ENCODE results near the gene ARL14.

GRCh38 chr3:160719710-160720109, 42.8 kb downstream of the ARL14 start:
- TF ChIP-seq POLR2A (IDR thresholded peaks at IDR 0.05) (no peak), EP300 (IDR thresholded peaks at IDR 0.05) (no peak)
- TF ChIP-seq, protein P1, sequence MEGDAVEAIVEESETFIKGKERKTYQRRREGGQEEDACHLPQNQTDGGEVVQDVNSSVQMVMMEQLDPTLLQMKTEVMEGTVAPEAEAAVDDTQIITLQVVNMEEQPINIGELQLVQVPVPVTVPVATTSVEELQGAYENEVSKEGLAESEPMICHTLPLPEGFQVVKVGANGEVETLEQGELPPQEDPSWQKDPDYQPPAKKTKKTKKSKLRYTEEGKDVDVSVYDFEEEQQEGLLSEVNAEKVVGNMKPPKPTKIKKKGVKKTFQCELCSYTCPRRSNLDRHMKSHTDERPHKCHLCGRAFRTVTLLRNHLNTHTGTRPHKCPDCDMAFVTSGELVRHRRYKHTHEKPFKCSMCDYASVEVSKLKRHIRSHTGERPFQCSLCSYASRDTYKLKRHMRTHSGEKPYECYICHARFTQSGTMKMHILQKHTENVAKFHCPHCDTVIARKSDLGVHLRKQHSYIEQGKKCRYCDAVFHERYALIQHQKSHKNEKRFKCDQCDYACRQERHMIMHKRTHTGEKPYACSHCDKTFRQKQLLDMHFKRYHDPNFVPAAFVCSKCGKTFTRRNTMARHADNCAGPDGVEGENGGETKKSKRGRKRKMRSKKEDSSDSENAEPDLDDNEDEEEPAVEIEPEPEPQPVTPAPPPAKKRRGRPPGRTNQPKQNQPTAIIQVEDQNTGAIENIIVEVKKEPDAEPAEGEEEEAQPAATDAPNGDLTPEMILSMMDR (IDR thresholded peaks at IDR 0.05) = no peak
